Uterine smooth muscle cell (primary cell): ENCODE results near the gene ST6GALNAC5. TPM values are rescaled to one million over a fixed set of nuclear protein-coding genes. Genes with fewer than 3 reads are reported as not detected.

Source experiments
- total RNA-seq: library from RNA; depleted of rRNA; stranded (reverse); fragments of >200 nt; gene quantifications from 2 replicates; pipeline ENCODE4 v1.2.3, GENCODE V29; 2014

The ST6GALNAC5 gene
- total RNA-seq = 0.66 and 4.4 TPM in 2 replicates

DNA sequence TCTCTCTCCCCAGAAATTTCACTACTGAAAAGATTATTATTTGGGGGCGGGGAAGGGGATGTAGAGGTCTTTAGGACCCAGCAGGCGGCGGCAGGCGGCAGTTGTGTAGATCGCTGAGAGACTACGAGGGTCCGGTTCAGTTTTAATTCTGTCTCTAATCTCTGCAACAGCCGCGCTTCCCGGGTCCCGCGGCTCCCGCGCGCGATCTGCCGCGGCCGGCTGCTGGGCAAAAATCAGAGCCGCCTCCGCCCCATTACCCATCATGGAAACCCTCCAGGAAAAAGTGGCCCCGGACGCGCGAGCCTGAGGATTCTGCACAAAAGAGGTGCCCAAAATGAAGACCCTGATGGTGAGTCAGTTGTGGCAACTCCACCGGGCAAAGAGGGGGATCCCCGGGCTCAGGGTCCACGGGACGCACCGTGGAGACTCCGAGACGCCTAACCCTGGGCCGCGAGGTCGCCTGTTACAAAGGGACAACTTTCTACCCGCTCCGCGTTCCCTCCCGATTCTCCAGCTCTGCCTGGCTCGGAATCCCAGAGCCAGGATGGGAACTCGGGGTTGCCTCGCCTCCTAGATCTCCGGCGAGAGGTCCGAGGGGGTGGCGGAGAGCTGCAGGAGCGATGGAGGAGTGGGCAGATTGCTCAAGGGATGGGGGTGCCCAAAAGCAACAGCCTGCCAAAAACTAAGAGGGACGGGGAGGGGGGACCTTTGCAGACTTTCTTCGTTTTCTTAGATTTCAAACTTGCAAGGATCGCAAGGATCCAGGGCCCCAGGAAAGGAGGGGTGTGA, at the start of gene ST6GALNAC5:
ST6GALNAC5 (plus strand) TSS at position 139 of the 789 bp plus-strand sequence.

